HG03064 (cell line): Measurements from ENCODE around the gene POLN.
"Not testable (repeated sequence)": the region's sequence is repeated elsewhere in the genome, so short reads cannot be mapped to it uniquely, and the experiment has no call there.

ENCODE experiments used
- ATAC-seq: cut with Tn5 transposase; IDR thresholded peaks from one replicate; pipeline ENCODE4 v1.9.1; 2021; ENCODE audit warnings: low read depth; ENCODE audit not compliant: unreplicated experiment

POLN gene

DNA sequence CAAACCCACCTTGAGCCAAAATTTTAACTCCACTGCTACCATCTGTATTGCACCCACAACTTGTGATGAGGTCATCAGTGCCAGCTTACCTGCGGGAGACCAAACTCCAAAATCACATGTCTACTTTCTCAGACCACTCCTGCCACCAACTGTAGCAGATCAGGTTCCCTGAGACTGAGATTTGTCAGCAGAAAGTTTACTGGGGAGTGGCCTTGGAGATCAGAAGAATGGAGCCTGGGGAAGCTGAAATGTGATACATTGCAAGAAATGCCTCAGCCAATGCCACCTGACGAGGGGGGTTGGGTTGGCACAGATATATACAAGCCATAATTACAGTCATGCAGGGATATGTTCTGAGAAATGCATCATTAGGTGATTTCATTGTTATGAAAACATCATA lies 19.1 kb downstream of the POLN start:
- no peak for ATAC-seq

DNA sequence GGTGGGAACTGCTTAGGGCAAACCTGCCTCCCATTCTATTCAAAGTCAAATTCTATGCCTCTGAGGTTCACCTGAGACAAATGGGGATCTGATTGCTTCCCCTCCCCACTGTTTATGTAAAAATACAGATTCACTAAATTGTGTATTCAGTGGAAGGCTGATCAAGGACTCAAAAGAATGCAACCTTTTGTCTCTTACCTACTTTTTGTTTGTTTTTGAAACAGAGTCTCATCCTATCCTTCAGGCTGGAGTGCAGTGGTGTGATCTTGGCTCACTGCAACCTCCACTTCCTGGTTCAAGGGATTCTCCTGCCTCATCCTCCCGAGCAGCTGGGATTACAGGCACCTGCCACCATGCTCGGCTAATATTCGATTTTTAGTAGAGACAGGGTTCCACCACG lies 20.5 kb downstream of the POLN start:
- ATAC-seq: not testable (repeated sequence)

DNA sequence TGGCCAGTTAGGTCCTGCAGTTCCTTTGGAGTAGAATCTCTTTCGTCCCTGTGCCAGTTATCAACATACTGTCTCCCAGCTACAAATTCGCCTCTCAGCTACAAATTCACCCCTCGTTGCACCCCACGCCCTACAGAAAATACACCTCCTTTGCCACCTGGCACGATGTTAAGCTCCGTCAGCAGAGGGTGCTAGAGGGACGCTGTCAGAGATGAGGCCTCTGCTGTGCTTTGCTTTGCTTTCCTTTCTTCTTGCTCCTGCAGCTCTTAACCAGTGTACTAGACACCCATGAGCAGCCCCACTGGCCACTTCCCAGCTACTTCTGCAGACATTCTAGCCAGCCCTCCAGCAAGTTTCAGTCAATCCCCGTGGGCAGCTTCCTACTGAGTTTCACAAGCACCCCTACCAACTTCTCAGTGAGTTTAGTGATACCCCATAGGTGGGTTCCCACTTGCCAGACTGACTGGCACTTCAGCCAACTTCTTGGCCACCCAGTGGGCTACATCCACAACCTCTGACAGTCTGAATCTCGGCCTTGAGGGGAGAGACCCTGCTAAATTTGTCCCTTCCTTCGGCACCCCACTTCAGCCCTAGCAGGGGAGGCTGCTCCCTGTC lies 21.8 kb downstream of the POLN start:
- ATAC-seq: no peak

DNA sequence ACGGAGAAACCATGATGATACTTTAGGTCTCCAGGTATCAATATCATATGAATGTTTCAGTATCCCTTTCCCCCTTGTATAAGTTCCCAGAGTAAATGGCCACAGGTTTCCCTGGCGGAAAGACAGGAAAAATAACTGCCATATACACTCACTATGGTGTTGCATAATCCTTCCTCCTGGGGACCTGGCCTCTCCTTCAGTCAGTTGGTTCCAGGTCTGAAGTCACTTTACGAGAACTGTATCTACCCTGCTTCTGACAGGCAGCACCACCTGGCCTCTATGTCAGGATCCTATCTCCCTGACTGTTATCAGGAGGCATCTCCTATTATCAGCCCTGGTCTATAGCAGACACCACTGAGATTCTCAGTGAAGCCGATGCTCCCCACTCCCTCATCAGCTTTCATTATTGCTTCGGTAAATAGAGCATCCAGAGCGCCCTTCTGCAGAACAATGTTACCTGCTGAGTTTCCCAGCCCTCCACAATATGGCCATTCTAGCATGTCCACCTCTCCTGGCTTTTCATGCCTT lies 22.6 kb downstream of the POLN start:
- ATAC-seq: no peak

DNA sequence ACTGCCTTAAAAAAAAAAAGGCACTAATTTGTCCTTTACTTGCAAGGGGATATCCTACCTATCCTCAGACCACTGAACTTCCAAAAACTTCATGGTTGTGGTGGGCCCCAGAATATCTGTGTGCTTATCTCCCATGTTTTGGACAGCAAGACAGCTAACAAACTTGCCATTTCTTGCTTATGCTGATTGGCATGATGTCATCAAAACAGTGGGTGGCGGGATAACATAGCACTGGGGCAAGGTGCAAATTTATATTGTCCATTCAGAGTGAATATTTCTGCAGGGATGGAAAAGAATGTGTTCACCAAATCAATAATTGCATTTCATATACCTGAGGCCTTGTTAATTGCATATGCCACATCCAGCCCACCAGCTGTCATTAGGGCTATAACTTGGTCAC lies 23.5 kb downstream of the POLN start:
- ATAC-seq: no peak

DNA sequence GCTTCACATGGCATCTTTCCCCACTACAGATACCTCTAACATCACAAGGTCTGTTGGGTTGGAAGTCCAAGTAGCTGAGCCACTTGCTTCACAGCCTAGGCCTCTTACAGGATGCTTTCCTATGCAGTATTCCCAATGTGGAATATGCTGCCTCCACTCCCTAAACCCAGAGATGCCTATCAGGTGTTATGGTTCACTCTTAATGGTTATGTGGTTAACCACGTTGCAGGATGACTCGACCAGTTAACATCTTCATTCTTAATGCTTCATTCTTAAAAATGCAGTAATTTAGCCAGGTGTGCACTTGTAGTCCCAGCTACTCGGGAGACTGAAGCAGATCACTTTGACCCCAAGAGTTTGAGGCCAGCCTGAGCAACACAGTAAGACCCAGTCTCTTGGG lies 24.2 kb downstream of the POLN start:
- no peak for ATAC-seq

DNA sequence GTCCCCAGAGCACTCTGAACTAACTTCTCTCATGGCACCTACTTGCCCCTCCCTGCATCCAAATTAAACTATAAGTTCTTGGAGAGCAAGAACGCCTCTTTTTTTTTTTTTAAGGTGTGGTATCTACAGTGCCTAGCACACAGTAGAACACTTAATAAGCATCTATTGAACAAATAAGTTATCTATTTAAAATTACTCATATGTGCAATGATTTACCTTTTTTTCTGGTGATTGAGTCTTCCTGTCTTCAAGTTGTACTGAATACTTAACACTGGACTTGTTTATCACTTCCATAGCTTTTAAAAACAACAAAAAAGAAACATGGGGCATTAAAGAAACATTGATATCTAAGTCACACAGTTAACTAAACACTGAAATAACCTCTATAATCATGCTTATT lies 29.1 kb downstream of the POLN start:
- ATAC-seq: no peak

DNA sequence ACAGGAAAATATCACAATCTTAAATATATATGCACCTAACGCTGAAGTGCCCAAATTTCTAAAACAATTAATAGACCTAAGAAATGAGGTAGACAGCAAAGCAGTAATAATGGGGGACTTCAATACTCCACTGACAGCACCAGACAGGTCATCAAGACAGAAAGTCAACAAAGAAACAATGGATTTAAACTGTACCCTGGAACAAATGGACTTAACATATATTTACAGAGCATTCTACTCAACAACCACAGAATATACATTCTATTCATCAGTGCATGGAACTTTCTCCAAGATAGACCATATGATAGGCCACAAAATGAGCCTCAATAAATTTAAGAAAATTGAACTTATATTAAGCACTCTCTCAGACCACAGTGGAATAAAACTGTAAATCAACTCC lies 39.1 kb downstream of the POLN start:
- not testable (repeated sequence) for ATAC-seq

DNA sequence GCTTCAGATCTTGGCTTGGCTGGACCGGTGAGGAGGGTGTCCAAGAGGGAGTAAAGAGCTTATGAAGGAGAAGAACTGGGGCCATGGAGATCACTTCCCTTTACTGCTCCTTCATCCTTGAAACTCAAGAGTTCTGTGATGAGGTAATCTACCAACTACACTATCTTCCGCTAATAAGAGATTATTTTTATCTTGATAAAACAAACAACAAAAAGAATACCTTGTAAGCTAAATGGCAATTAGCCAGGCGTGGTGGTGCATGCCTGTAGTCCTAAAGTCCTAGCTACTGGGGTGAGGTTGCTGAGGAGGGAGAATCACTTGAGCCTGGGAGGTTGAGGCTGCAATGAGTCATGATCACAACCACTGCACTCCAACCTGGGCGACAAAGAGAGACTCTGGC lies 47.4 kb downstream of the POLN start:
- ATAC-seq: no peak

DNA sequence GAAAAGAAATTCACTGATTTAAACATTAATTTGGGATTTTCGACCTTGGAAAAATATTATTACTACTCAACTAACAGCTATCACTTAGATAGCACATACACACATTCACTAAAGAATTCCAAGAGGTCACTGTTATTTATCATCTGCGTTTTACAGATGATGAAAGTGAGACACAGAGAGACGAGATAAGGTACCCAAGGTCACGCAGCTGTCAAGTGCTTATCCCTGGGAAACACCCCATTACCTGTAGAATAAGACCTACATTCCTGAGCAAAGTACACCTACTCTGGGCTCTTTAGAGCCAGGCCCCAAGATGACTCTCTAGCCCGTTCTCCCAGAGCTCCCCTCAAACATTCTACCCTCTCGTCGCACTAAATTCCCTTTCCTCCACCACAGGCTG lies 48.6 kb downstream of the POLN start:
- no peak for ATAC-seq

DNA sequence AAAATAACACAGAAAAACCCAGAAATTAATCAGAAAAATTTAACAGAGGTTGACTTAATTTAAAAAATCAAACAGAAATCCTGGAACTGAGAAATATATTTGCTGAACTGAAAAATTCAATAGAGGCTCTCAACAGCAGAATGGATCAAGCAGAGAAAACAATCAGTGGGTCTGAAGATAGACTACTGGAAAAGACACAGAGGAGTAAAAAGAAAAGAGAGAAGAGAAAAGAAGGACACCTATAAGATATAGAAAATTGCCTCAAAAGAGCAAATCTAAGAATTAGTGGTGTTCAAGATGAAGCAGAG lies 55.1 kb downstream of the POLN start:
- ATAC-seq: no peak

DNA sequence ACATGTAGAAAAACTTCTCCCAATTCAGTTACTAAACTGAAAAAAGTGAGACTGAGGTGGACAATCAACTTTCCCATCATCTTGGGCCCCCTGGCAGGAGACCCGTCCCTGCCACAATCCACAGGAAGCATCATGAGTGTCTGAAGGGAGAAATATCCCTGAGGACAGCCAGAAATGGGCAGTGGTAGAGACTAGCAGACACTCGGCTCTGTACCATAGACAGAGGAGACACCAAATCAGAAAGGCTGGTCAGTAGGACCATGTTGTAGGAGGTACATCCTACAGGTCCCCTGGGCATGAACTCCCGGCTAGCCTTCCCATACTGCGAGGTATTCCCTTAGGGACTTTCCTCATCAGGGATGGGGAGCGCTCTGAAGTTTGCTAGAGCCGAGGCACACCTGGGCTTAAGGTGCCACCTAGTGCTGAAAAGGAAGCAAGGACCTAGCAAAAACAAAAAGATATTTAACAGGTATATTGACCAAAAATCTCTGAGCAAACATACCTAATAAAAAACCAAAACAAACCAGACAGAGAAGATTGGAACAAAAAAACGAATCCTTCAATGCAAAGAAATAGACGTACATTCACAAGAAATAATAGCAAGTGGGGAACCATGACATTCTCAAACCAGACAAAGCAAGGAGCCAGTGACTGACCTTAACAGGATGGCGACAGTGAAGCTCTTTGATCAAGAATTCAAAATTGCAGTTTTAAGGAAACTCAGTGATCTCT lies 55.6 kb downstream of the POLN start:
- ATAC-seq: no peak

DNA sequence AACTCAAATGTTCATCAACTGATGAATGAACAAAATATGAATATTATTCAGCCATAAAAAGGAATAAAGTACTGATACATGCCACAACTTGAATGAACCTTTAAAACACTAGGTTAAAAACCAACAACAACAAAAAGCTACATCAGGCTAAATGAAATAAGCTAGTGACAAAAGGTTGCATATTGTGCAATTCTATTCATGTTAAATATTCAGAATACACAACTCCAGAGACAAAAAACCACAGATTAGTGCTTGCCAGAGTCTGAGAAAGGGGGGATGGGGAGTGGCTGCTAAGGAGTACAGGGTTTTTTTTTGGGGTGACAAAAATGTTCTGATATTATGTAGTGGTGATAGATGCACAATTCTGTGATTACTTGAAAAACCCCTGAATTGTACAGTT lies 58.5 kb downstream of the POLN start:
- no peak for ATAC-seq

DNA sequence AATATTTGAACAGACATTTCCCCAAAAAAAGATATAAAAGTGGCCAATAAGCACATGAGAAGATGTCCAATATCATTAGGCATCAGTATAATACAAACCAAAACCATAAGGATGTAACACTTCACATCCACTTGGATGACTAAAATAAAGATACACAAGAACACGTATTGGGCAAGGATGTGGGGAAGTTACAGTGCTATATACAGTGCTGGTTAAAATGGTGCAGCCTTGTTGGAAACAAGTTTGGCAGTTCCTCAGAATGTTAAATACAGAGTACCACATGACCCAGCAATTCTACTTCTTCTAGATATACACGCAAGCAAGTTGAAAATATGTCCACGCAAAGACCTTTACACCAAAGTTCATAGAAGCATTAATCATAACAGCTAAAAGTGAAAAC lies 58.9 kb downstream of the POLN start:
- ATAC-seq: no peak

DNA sequence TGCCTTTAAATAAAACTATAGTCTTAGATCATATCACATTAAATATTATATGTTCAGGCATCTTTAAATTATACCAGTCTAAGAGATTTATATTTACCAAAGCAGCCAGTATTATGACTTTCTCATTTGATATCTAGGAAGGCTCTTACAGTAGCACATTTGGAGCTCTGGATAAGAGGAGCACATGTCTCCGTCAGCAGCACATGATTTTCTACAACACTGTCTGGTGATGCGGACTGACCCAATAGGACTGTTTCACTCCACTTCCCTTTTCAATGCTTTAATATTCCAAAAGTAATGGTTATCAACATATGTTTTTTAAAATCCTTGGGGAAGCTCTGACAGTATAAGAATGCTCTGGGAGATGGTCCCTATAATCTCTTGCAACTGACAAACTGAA lies 61.5 kb downstream of the POLN start:
- no peak for ATAC-seq

DNA sequence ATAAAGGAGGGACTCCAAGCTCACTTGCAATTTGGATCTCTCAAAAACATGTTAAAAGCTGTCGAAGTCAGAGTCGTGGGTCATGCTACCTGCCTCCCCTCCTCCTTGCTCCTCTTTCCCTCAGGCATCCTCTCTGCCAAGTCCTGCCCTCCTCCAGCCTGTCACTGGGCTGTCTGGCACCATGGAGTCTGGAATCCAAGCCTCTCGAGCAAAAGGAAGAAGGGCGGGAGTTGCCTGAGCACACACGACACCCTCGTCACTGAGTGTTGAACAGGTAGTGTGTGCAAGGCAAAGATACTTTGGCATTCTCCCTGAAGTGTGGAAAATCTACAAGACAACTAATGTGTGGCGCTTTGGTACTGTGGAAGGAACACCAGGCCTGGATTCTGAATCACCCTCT lies 62.2 kb downstream of the POLN start:
- no peak for ATAC-seq

DNA sequence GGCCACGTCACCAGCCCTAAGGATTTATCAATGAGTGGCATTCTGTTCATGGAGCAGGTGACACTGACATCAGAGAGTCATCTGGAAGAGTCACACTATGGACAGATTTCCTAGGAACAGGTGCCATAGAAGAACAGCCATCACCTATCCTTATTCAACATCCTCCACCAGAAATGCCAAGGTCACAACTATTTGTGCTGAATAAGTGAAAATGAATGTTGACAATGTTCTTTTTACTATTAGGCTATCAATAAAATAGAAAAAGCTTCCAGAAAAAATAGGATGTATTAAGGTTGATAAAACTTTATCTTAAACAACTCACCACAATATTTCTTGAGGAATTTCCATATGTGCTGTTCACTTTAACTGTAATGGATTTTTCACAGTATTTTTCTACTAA lies 62.9 kb downstream of the POLN start:
- no peak for ATAC-seq

DNA sequence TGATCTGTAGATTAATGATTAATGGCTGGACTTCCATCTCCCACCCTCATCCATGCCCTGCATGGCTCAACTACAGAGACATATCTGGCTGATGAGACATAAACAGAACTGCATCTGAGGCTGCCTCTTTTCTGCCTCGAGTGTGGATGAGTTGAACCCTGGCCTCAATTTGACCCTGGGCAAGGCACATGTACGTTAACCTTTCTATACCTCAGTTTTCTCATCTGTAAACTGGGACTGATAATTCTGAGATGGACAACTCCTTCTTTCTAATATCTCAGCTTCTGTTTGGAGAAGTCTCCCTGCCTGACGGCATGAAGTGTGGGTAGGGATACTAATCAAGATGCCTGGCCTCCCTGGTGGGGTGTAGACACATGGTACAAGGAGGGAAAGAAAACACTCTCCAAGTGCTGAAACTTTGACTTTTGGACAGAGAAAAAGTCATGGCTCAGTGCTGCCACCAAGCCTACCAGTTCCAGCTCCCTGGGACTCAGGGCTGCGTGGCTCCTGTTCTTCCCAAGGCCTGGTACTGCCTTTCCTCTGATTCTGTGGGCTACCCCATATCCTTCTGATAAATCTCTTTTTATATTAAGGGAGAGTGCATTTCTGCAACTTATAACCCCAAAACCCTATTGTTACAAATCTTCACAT lies 64.4 kb downstream of the POLN start:
- ATAC-seq: no peak

DNA sequence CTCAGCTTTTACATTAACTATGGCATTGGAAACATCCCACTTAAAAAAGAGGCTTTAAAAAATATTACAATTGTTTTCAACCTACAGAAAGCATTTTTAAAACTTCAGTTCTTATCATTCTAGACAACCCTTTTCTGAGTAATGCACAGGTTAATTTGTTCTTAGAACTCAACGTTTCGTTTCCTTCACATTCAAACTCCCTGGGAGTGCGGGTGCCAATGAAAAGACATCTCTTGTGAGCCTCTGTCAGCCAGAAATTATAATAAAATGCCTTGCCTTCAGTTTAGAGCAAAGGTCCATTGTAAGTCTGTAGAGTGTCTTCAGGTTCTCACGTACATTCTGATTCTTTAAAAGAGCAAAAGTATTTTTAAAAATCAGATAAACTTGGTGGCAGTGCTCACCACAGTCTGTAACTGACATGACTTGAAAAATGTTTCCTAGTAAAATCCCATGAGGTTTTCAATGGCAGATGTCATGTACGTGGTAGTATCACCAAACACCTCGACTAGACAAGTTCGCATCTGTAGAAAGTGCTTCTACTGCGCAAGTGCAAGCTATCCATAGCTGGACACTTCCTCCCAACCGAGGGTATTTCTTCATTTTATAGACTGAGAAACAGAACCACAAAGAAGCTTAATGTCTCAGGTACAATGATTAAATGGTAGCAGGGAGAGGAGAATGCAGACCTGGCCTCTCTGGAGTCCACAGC lies 65.8 kb downstream of the POLN start:
- no peak for ATAC-seq

DNA sequence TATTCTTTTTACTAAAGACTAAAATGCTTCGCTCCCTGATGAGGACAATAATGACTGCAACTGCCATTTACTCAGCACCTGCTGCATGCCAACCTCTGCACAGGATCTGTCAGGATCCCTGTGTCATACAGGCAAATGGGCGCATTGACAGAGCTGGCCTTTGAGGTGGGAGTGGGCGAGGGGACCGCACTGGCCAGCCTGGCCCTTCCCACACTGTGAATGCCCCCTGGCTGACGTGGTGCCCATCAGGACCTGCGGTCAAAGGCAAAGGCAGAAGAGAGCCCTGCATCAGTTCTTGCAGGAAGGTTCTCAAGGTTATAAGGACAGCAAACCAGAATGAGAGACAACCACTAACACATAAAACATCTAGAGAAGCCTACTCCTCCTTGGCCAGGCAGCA lies 67.9 kb downstream of the POLN start:
- ATAC-seq: no peak

DNA sequence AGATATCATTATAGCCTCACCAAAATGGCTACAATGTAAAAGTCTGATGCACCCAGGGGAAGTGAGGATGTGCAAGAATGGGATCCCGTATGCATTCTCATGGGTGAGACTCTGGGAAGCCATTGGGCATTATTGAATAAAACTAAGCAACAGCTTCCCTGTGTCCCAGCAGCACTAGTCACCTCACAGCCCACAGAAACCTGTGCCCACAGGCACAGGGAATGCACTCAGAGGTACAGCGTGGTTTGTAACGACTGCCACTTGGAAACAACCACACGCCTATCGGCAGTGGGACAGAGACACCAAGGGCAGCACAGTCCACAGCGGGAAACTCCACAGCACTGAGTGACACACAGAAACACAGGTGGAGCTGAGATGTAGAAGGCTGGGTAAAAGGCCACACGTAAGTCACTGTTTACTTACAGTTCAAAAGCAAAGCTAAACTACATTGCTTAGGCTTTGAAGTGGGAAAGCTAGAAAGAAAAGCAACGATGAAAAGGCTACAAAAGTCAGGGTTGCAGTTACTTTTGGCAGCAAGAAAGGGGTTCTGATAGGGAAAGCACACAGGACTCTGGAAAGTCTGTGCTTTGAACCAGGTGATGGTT lies 69.2 kb downstream of the POLN start:
- ATAC-seq: no peak
